Stimulated activated CD4-positive, alpha-beta T cell treated with anti-CD3 and anti-CD28 coated beads, Interleukin-4, amount 100 ng/mL, for 24 hours (primary cell): ENCODE measurements around the gene FOLR3.
"Not testable (repeated sequence)": the region's sequence is repeated elsewhere in the genome, so short reads cannot be mapped to it uniquely, and the experiment has no call there.

Experiments
- DNase-seq: peaks from one replicate; pipeline ENCODE4 v3.0.0-alpha.2; 2020

The FOLR3 gene

GRCh38 chr11:72135473-72135872 lies at the start of gene FOLR3:
Gene FOLR3, plus strand, starts transcription at chr11:72135725. Its CDS starts 228 bp downstream, at chr11:72135953.
- DNase-seq: not testable (repeated sequence)

- no peak for DNase-seq
Observed at GRCh38 chr11:72088076-72088808, 47.3 kb upstream of the FOLR3 start.

GRCh38 chr11:72091292-72091691 lies 44.2 kb upstream of the FOLR3 start:
- peak; percentile 70 for DNase-seq

GRCh38 chr11:72098741-72099140 lies 36.8 kb upstream of the FOLR3 start:
- DNase-seq: no peak

GRCh38 chr11:72100009-72100408 lies 35.5 kb upstream of the FOLR3 start:
- no peak for DNase-seq

GRCh38 chr11:72100462-72100861 lies 35.1 kb upstream of the FOLR3 start:
- no peak for DNase-seq

GRCh38 chr11:72102162-72102561 lies 33.4 kb upstream of the FOLR3 start:
- DNase-seq: no peak

GRCh38 chr11:72102631-72102945 lies 32.9 kb upstream of the FOLR3 start:
- DNase-seq: no peak

- DNase-seq: peak; percentile 99
Observed at GRCh38 chr11:72102946-72103753, 32.4 kb upstream of the FOLR3 start, which contains the start of gene LAMTOR1. Gene LAMTOR1, minus strand, starts transcription at chr11:72103297. Its CDS starts 73 bp downstream, at chr11:72103224.

- DNase-seq: no peak
Observed at GRCh38 chr11:72103754-72104167, 31.8 kb upstream of the FOLR3 start.

- no peak for DNase-seq
Observed at GRCh38 chr11:72105888-72106287, 29.6 kb upstream of the FOLR3 start, which contains the start of gene TOMT. Gene TOMT, plus strand, starts transcription at chr11:72105924. Its CDS starts 28 bp downstream, at chr11:72105952.

- DNase-seq: no peak
Observed at GRCh38 chr11:72111300-72112142, 24.0 kb upstream of the FOLR3 start.

GRCh38 chr11:72112143-72112977 lies 23.2 kb upstream of the FOLR3 start, which contains the start of gene ANAPC15:
Gene ANAPC15, minus strand, starts transcription at chr11:72112695. Its CDS starts 1,419 bp downstream, at chr11:72111276.
- DNase-seq: peak; percentile 100

GRCh38 chr11:72112978-72113808 lies 22.3 kb upstream of the FOLR3 start:
- DNase-seq: no peak

- no peak for DNase-seq
Observed at GRCh38 chr11:72114570-72114969, 21.0 kb upstream of the FOLR3 start.

- no peak for DNase-seq
Observed at GRCh38 chr11:72116019-72116755, 19.3 kb upstream of the FOLR3 start.

GRCh38 chr11:72119198-72119597 lies 16.3 kb upstream of the FOLR3 start:
- no peak for DNase-seq

GRCh38 chr11:72120930-72121329 lies 14.6 kb upstream of the FOLR3 start:
- DNase-seq: no peak

GRCh38 chr11:72122607-72123006 lies 12.9 kb upstream of the FOLR3 start:
- no peak for DNase-seq

- DNase-seq: no peak
Observed at GRCh38 chr11:72123117-72123653, 12.3 kb upstream of the FOLR3 start.
